IPS-18a (cell line): Measurements from ENCODE around the gene DMAP1.

Source experiments
- H3K27ac ChIP-seq: one replicate; pipeline ENCODE4 v1.5.1; 2013; ENCODE audit warnings: low read length
- H3K27me3 ChIP-seq: one replicate; pipeline ENCODE4 v1.6.1; 2013; ENCODE audit warnings: mild to moderate bottlenecking, low read length; ENCODE audit not compliant: control insufficient read depth, insufficient read depth
- H3K36me3 ChIP-seq: one replicate; pipeline ENCODE4 v1.6.1; 2013; ENCODE audit warnings: low read depth, low read length; ENCODE audit not compliant: control insufficient read depth
- H3K4me1 ChIP-seq: one replicate; pipeline ENCODE4 v1.6.1; 2013; ENCODE audit warnings: low read depth, low read length; ENCODE audit not compliant: control insufficient read depth
- H3K4me3 ChIP-seq: one replicate; pipeline ENCODE4 v1.5.1; 2013; ENCODE audit warnings: low read length
- H3K9ac ChIP-seq: one replicate; pipeline ENCODE4 v1.6.1; 2013; ENCODE audit warnings: mild to moderate bottlenecking, low read length, moderate library complexity
- H3K9me3 ChIP-seq: one replicate; pipeline ENCODE4 v1.6.1; 2013; ENCODE audit warnings: low read depth, low read length; ENCODE audit not compliant: control insufficient read depth

DMAP1 gene

DNA sequence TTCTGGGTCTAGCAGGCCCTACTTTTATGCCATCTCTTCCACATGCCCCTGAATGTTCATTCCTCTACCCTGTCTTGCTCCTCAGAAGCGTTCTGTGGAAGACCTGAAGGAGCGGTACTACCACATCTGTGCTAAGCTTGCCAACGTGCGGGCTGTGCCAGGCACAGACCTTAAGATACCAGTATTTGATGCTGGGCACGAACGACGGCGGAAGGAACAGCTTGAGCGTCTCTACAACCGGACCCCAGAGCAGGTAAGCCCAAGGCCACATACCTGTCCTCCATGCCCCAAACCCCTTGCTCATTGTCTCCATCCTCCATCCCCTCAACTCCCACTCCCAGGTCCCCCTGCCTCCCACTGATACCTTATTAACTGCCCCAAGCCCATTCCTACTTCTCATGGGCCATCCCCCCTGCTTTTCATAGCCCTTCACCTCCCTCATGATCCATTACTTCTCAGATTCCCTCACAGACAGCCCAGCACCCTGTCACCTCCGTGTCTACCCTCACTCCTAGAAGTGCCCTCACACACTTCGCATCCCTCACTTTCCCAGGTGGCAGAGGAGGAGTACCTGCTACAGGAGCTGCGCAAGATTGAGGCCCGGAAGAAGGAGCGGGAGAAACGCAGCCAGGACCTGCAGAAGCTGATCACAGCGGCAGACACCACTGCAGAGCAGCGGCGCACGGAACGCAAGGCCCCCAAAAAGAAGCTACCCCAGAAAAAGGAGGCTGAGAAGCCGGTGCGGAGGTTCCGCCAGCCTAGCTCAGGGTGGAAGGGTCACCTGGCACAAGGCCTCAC is 5.4 kb downstream of the DMAP1 start:
- Histone ChIP-seq H3K36me3 (peaks cover 59% of the 10 kb centered on the region), H3K4me1 (no peaks in the 10 kb centered on the region), H3K27me3 (no peaks in the 10 kb centered on the region), H3K9me3 (no peaks in the 10 kb centered on the region), H3K27ac (no peak overlapping the region), H3K4me3 (no peak overlapping the region), H3K9ac (no peak overlapping the region)

- Histone ChIP-seq H3K9me3 (no peaks in the 10 kb centered on the region), H3K36me3 (peaks cover 59% of the 10 kb centered on the region), H3K27ac (no peak overlapping the region), H3K4me1 (no peaks in the 10 kb centered on the region), H3K9ac (no peak overlapping the region), H3K27me3 (no peaks in the 10 kb centered on the region), H3K4me3 (no peak overlapping the region)
Observed at GRCh38 chr1:44219301-44219626, 6.0 kb downstream of the DMAP1 start.

DNA sequence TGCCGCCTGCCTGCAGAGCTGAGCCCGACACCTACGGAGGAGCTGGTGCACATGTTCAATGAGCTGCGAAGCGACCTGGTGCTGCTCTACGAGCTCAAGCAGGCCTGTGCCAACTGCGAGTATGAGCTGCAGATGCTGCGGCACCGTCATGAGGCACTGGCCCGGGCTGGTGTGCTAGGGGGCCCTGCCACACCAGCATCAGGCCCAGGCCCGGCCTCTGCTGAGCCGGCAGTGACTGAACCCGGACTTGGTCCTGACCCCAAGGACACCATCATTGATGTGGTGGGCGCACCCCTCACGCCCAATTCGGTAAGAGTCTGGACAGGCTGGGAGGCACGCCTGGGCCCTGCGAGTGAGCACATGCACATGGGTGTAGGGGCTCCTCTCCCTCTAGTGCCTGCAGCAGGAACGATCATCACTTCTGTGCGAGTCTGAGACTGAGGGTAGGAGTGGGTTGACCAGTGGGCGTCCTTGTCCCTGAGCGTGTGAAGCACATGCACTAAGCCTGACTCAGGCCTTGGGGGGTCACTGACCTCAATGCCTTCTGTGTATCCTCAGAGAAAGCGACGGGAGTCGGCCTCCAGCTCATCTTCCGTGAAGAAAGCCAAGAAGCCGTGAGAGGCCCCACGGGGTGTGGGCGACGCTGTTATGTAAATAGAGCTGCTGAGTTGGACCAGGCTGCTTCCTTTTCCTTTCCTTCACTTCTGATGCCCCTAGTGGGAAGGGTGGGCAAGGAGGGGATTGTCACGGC is 6.9 kb downstream of the DMAP1 start:
- H3K4me3 ChIP-seq, result no peak overlapping the region
- H3K4me1 ChIP-seq, result no peaks in the 10 kb centered on the region
- peaks cover 1% of the 10 kb centered on the region for H3K9me3 ChIP-seq
- no peak overlapping the region for H3K9ac ChIP-seq
- peaks cover 55% of the 10 kb centered on the region for H3K36me3 ChIP-seq
- H3K27ac ChIP-seq, result no peak overlapping the region
- H3K27me3 ChIP-seq, result no peaks in the 10 kb centered on the region

GRCh38 chr1:44220755-44221154 is 7.5 kb downstream of the DMAP1 start:
- H3K36me3 ChIP-seq, result peaks cover 49% of the 10 kb centered on the region
- H3K9ac ChIP-seq, result no peak overlapping the region
- H3K4me1 ChIP-seq, result no peaks in the 10 kb centered on the region
- H3K27ac ChIP-seq, result no peak overlapping the region
- no peaks in the 10 kb centered on the region for H3K27me3 ChIP-seq
- H3K9me3 ChIP-seq, result peaks cover 7% of the 10 kb centered on the region
- H3K4me3 ChIP-seq, result no peak overlapping the region

DNA sequence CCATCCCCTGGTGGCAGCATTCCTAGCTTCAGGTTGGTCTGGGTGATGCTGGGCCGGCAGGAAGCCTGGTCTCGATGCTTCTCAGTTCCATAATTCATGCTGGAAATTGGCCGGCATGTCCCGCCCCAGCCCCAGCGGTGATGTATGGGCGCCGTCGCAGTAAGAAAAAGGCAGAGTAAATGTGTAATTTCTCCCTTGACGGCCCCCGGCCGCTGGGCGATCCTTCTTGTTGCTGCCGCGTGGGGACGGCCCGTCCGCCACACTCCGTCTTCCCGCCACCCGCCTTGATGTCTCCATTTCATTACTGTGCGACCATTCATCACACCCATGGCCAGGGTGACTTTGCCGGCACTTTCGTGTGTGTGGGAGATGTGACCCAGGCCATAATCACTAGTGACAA is 8.5 kb downstream of the DMAP1 start:
- H3K9me3 ChIP-seq, result peaks cover 16% of the 10 kb centered on the region
- no peaks in the 10 kb centered on the region for H3K27me3 ChIP-seq
- no peak overlapping the region for H3K9ac ChIP-seq
- H3K4me3 ChIP-seq, result no peak overlapping the region
- H3K27ac ChIP-seq, result no peak overlapping the region
- H3K36me3 ChIP-seq, result peaks cover 39% of the 10 kb centered on the region
- no peaks in the 10 kb centered on the region for H3K4me1 ChIP-seq

GRCh38 chr1:44222397-44223186 is 9.3 kb downstream of the DMAP1 start:
- Histone ChIP-seq H3K36me3 (peaks cover 35% of the 10 kb centered on the region), H3K4me3 (no peak overlapping the region), H3K4me1 (no peaks in the 10 kb centered on the region), H3K9me3 (peaks cover 20% of the 10 kb centered on the region), H3K27ac (no peak overlapping the region), H3K9ac (no peak overlapping the region), H3K27me3 (no peaks in the 10 kb centered on the region)

DNA sequence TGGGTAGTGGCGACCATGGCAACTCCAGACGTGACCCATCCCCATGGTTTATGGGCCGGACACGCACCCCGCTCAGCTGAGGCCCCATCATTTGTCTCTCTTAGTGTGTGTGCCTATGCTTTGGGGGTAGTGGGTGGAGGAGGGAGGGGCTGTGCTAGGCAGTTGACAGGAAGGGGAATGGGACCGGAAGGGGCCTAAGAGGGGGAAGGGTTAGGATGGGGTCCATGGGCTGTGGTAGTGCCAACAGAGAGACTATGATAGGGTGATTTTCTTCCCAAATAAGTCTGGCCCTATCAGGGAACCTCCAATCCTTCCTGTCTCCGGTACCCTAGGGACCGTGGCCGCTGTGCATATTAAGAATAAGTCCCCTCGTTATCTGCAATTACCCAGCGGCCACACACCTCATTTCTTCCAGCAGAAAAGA is 9.9 kb downstream of the DMAP1 start:
- no peaks in the 10 kb centered on the region for H3K27me3 ChIP-seq
- H3K4me3 ChIP-seq, result no peak overlapping the region
- H3K9me3 ChIP-seq, result peaks cover 20% of the 10 kb centered on the region
- peaks cover 33% of the 10 kb centered on the region for H3K36me3 ChIP-seq
- H3K4me1 ChIP-seq, result no peaks in the 10 kb centered on the region
- no peak overlapping the region for H3K9ac ChIP-seq
- H3K27ac ChIP-seq, result no peak overlapping the region

GRCh38 chr1:44225761-44226160 is 12.5 kb downstream of the DMAP1 start:
- no peaks in the 10 kb centered on the region for H3K27me3 ChIP-seq
- H3K36me3 ChIP-seq, result peaks cover 8% of the 10 kb centered on the region
- peaks cover 20% of the 10 kb centered on the region for H3K9me3 ChIP-seq
- no peaks in the 10 kb centered on the region for H3K4me1 ChIP-seq
- no peak overlapping the region for H3K4me3 ChIP-seq
- H3K27ac ChIP-seq, result no peak overlapping the region
- no peak overlapping the region for H3K9ac ChIP-seq

- Histone ChIP-seq H3K4me1 (no peaks in the 10 kb centered on the region), H3K27ac (no peak overlapping the region), H3K36me3 (no peaks in the 10 kb centered on the region), H3K9ac (no peak overlapping the region), H3K4me3 (no peak overlapping the region), H3K9me3 (peaks cover 20% of the 10 kb centered on the region), H3K27me3 (no peaks in the 10 kb centered on the region)
Observed at GRCh38 chr1:44227211-44227610, 13.9 kb downstream of the DMAP1 start.

GRCh38 chr1:44228218-44228617 is 14.9 kb downstream of the DMAP1 start:
- no peaks in the 10 kb centered on the region for H3K27me3 ChIP-seq
- no peaks in the 10 kb centered on the region for H3K4me1 ChIP-seq
- H3K4me3 ChIP-seq, result no peak overlapping the region
- H3K9me3 ChIP-seq, result peaks cover 20% of the 10 kb centered on the region
- H3K27ac ChIP-seq, result no peak overlapping the region
- H3K36me3 ChIP-seq, result no peaks in the 10 kb centered on the region
- H3K9ac ChIP-seq, result no peak overlapping the region

DNA sequence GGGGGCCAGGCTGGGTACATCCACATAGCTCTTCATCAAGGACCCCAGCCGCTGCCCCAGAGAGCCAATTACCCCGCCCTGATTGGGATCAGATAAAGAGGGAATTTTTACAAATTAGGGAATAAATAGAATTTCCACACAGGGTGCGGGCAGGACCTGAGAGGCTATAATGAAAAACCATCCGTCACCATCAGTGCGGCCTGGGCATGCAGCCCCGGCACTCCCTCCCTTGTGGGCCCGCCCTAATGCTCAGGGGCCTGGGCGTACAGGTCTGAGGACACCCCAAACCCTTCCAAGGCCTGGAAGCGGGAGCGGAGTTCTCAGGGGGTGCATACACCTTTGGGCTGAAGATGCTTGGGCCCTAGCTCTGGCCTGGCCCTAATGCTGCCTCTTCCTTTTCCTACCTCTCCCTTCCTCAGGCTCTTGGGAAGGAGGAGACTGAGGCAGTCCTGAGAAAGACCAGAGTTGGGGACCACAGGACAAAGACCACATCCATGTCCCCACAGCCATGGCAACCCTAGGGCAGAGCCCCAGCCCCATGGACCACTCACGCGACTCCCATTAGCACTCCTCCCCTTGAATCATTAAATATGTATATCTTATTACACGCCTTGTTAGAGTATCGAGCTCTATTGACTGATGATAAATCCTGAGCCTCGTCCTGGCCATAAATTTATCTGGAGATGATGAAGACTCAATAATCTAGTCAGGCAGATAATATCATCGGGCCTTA is 16.3 kb downstream of the DMAP1 start:
- no peak overlapping the region for H3K4me3 ChIP-seq
- no peak overlapping the region for H3K9ac ChIP-seq
- H3K4me1 ChIP-seq, result no peaks in the 10 kb centered on the region
- peaks cover 20% of the 10 kb centered on the region for H3K9me3 ChIP-seq
- H3K27me3 ChIP-seq, result no peaks in the 10 kb centered on the region
- no peak overlapping the region for H3K27ac ChIP-seq
- H3K36me3 ChIP-seq, result no peaks in the 10 kb centered on the region
